SK-N-SH (cell line): ENCODE data around the gene GTPBP3. TPM values are rescaled to one million over a fixed set of nuclear protein-coding genes. Genes with fewer than 3 reads are reported as not detected.

Experiments used
- CTCF ChIA-PET: fragments of 300-600, 350-600 bp; formaldehyde crosslinking; extraction: SDS; loops from one replicate; lab custom pipeline; 2021; lab: Yijun Ruan, JAX
- POLR2A ChIA-PET: fragments of 350-600 bp; sonication (Branson Sonifier 250); formaldehyde crosslinking; extraction: SDS; loops from one replicate; lab custom pipeline; 2020; ENCODE audit warnings: antibody characterized with exemption, inconsistent platforms; lab: Yijun Ruan, JAX
- DNase-seq: peaks from one replicate; pipeline ENCODE4 v3.0.0; 2012
- H2AFZ ChIP-seq: fragments of 200-600 bp; sonication (generic); 2 replicates; pipeline ENCODE4 v1.8.1; 2016; ENCODE audit warnings: antibody characterized with exemption, mild to moderate bottlenecking, low read depth
- H3F3A ChIP-seq: fragments of 200-600 bp; sonication (generic); replicated peaks from 2 replicates; pipeline ENCODE3; 2016; ENCODE audit warnings: antibody characterized with exemption, mild to moderate bottlenecking; ENCODE audit not compliant: insufficient read depth
- H3K27ac ChIP-seq, 2 experiments: fragments of 200-500 bp in 1 of 2; fragments of 200-600 bp in 1 of 2; sonication (Bioruptor generic) in 1 of 2; sonication (generic), shearing (Covaris generic) in 1 of 2; 2 replicates each; pipeline versions ENCODE4 v1.5.1 to v1.6.1; 2014 to 2016; ENCODE audit warnings: low read depth in 2 of 2, inconsistent platforms in 1 of 2, low read length in 1 of 2, mild to moderate bottlenecking in 1 of 2, mixed read lengths in 1 of 2
- H3K27me3 ChIP-seq: fragments of 200-600 bp; sonication (generic), shearing (Covaris generic); 2 replicates; pipeline ENCODE4 v1.6.1; 2016; ENCODE audit warnings: mixed run types; ENCODE audit not compliant: insufficient read depth
- H3K36me3 ChIP-seq, 2 experiments: fragments of 200-500 bp in 1 of 2; fragments of 200-600 bp in 1 of 2; sonication (Bioruptor generic) in 1 of 2; sonication (generic) in 1 of 2; replicated peaks in 1 of 2; 2 replicates each; pipeline versions ENCODE3 to v1.5.1; 2014 to 2016; ENCODE audit warnings: low read length in 1 of 2, mild to moderate bottlenecking in 1 of 2; ENCODE audit not compliant: insufficient read depth in 2 of 2, control insufficient read depth in 1 of 2
- H3K4me1 ChIP-seq, 2 experiments: fragments of 200-500 bp in 1 of 2; fragments of 200-600 bp in 1 of 2; sonication (Bioruptor generic) in 1 of 2; sonication (generic), shearing (Covaris generic) in 1 of 2; 2 replicates each; pipeline versions ENCODE4 v1.5.1 to v1.6.1; 2014 to 2016; ENCODE audit warnings: low read depth in 1 of 2, low read length in 1 of 2, mixed run types in 1 of 2; ENCODE audit not compliant: insufficient read depth in 2 of 2, control insufficient read depth in 1 of 2
- H3K4me2 ChIP-seq: fragments of 200-600 bp; sonication (generic), shearing (Covaris generic); 2 replicates; pipeline ENCODE4 v1.6.1; 2017; ENCODE audit warnings: mixed run types
- H3K4me3 ChIP-seq, 2 experiments: fragments of 200-500 bp in 1 of 2; fragments of 200-600 bp in 1 of 2; sonication (Bioruptor generic) in 1 of 2; sonication (generic), shearing (Covaris generic) in 1 of 2; 2 replicates each; pipeline versions ENCODE4 v1.5.1 to v1.8.1; 2014 to 2016; ENCODE audit warnings: low read depth in 2 of 2, inconsistent platforms in 1 of 2, low read length in 1 of 2, mild to moderate bottlenecking in 1 of 2, mixed read lengths in 1 of 2, moderate library complexity in 1 of 2
- H3K79me2 ChIP-seq: fragments of 200-600 bp; sonication (generic); 2 replicates; pipeline ENCODE4 v1.8.1; 2017; ENCODE audit warnings: mild to moderate bottlenecking; ENCODE audit not compliant: insufficient read depth
- H3K9ac ChIP-seq: fragments of 200-600 bp; sonication (generic); 2 replicates; pipeline ENCODE4 v1.6.1; 2017; ENCODE audit warnings: mixed run types
- H3K9me2 ChIP-seq: fragments of 200-600 bp; sonication (generic); 2 replicates; pipeline ENCODE4 v1.6.1; 2017; ENCODE audit warnings: mixed run types
- H3K9me3 ChIP-seq: fragments of 200-600 bp; sonication (generic); 2 replicates; pipeline ENCODE4 v1.6.1; 2017; ENCODE audit warnings: mixed run types, mild to moderate bottlenecking, moderate library complexity
- H4K20me1 ChIP-seq: fragments of 200-600 bp; sonication (generic); 2 replicates; pipeline ENCODE4 v1.6.1; 2017; ENCODE audit warnings: mild to moderate bottlenecking, mixed run types; ENCODE audit not compliant: insufficient read depth
- ELF1 ChIP-seq: IDR thresholded peaks from 2 replicates; pipeline ENCODE4 v1.4.0; 2012
- FOSL2 ChIP-seq: IDR thresholded peaks from 2 replicates; pipeline ENCODE4 v1.4.0; 2012; ENCODE audit warnings: low read depth, mild to moderate bottlenecking, moderate library complexity, borderline replicate concordance
- FOXJ3 ChIP-seq: sonication (generic); formaldehyde crosslinking; IDR thresholded peaks from 2 replicates; pipeline ENCODE4 v1.5.1; 2020; ENCODE audit warnings: mild to moderate bottlenecking, missing genetic modification reagents
- MEF2A ChIP-seq: IDR thresholded peaks from 2 replicates; pipeline ENCODE4 v1.4.0; 2012; ENCODE audit warnings: low read depth, borderline replicate concordance
- MXI1 ChIP-seq: IDR thresholded peaks from 2 replicates; pipeline ENCODE4 v1.6.1; 2012; ENCODE audit warnings: mild to moderate bottlenecking, low read depth, low read length, improper control_type of control experiment
- NFIC ChIP-seq: IDR thresholded peaks from 2 replicates; pipeline ENCODE4 v1.4.0; 2012; ENCODE audit warnings: borderline replicate concordance
- NRF1 ChIP-seq: IDR thresholded peaks from 2 replicates; pipeline ENCODE4 v1.6.1; 2012; ENCODE audit warnings: low read depth, mild to moderate bottlenecking, low read length
- PBX3 ChIP-seq: IDR thresholded peaks from 2 replicates; pipeline ENCODE4; 2012
- RCOR1 ChIP-seq: fragments of 150-350 bp; IDR thresholded peaks from 2 replicates; pipeline ENCODE4 v1.6.1; 2017; ENCODE audit warnings: antibody characterized with exemption, low read length
- RFX5 ChIP-seq: IDR thresholded peaks from 2 replicates; pipeline ENCODE4 v1.6.1; 2012; ENCODE audit warnings: mild to moderate bottlenecking, improper control_type of control experiment, low read length
- RXRA ChIP-seq: IDR thresholded peaks from 2 replicates; pipeline ENCODE4 v1.4.0; 2012; ENCODE audit warnings: low read depth, mild to moderate bottlenecking, borderline replicate concordance
- TAF1 ChIP-seq: IDR thresholded peaks from 2 replicates; pipeline ENCODE4 v1.6.1; 2012; ENCODE audit warnings: low read depth, mild to moderate bottlenecking, low read length, moderate library complexity, borderline replicate concordance
- TCF12 ChIP-seq: IDR thresholded peaks from 2 replicates; pipeline ENCODE4 v1.4.0; 2012
- WGBS: methylation state at CpG from one replicate; pipeline ENCODE4 v1.1.6; 2017; ENCODE audit warnings: low lambda C conversion rate; 5-methylcytosine and 5-hydroxymethylcytosine counted together
- polyA plus RNA-seq, 3 experiments: library from polyadenylated mRNA; depleted of rRNA; stranded (reverse); fragments of >200 nt; gene quantifications; 2 replicates each; pipeline ENCODE4 v1.2.3, GENCODE V29; 2012

GTPBP3 gene
- polyA plus RNA-seq, 1 of the 3 experiments (the other 2 are of a cell fraction) = 21.6 TPM

- no peaks in the 10 kb centered on the region for H3F3A ChIP-seq
- no peak overlapping the region; a peak in 1 of 4 replicates for H3K4me3 ChIP-seq
- no peaks in the 10 kb centered on the region for H3K27me3 ChIP-seq
- H3K27ac ChIP-seq = no peak overlapping the region
- WGBS = 91% methylated on average over 27 of the region's 56 CpGs
- H4K20me1 ChIP-seq = no peaks in the 10 kb centered on the region
- H3K4me1 ChIP-seq = no peaks in the 10 kb centered on the region
- peak; percentile 70 for DNase-seq
- no peak overlapping the region for H3K9ac ChIP-seq
- H2AFZ ChIP-seq = no peak overlapping the region
- POLR2A ChIA-PET = no interaction called here
- H3K4me2 ChIP-seq = no peak overlapping the region
- peaks cover 0 to 41% of the 10 kb centered on the region in 2 experiments for H3K36me3 ChIP-seq
- H3K9me2 ChIP-seq = no peaks in the 10 kb centered on the region
- TF ChIP-seq RXRA = no peak
- no peak for TF ChIP-seq MEF2A
- no peak for TF ChIP-seq ELF1
- no peak for TF ChIP-seq RCOR1
- TF ChIP-seq NRF1 = no peak
- TF ChIP-seq MXI1 = no peak
- no peak for TF ChIP-seq TCF12
- TF ChIP-seq TAF1 = no peak
- TF ChIP-seq PBX3 = no peak
- no peaks in the 10 kb centered on the region for H3K79me2 ChIP-seq
- H3K9me3 ChIP-seq = no peaks in the 10 kb centered on the region
- CTCF ChIA-PET = interaction anchor here (0.9 to 1.5 kb wide), 3 partner anchors 10 to 18 kb away, joined by 3 to 8 read pairs (median 3); partner anchors contain the start of genes ANO8 and MRPL34
Measured at GRCh38 chr19:17323300-17323963, 13.9 kb upstream of the GTPBP3 start.

- Histone ChIP-seq H2AFZ (no peak overlapping the region), H3K4me1 (no peaks in the 10 kb centered on the region), H3K27me3 (no peaks in the 10 kb centered on the region), H3K36me3 (peaks cover 0 to 39% of the 10 kb centered on the region in 2 experiments), H4K20me1 (no peaks in the 10 kb centered on the region), H3K9me2 (no peaks in the 10 kb centered on the region), H3K9me3 (no peaks in the 10 kb centered on the region), H3K4me2 (no peak overlapping the region), H3K9ac (no peak overlapping the region), H3K4me3 (no peak overlapping the region; a peak in 1 of 4 replicates), H3K79me2 (no peaks in the 10 kb centered on the region), H3F3A (no peaks in the 10 kb centered on the region), H3K27ac (no peak overlapping the region)
- TF ChIP-seq NRF1 (no peak), FOXJ3 (no peak), NFIC (no peak), RFX5 (no peak), FOSL2 (no peak)
- 50% methylated on average over 1 of the region's 7 CpGs for whole genome bisulfite sequencing
- ChIA-PET POLR2A (interaction anchor here (0.7 to 1.0 kb wide), 2 partner anchors 16 to 665 kb away, joined by 3 read pairs; no protein-coding TSS in a partner anchor), CTCF (interaction anchor here (0.9 to 1.5 kb wide), 3 partner anchors 10 to 19 kb away, joined by 3 to 8 read pairs (median 3); partner anchors contain the start of genes ANO8 and MRPL34)
- no peak for DNase-seq
Measured at GRCh38 chr19:17323964-17324332, 13.4 kb upstream of the GTPBP3 start.
